NT2/D1 (cell line): ENCODE results near the gene FCN2.

Experiments
- SUZ12 ChIP-seq: IDR thresholded peaks from 2 replicates; pipeline ENCODE4 v1.6.1; 2011; ENCODE audit not compliant: insufficient read length, insufficient read depth; ENCODE audit errors: extremely low read depth
- ZNF274 ChIP-seq: IDR thresholded peaks from 2 replicates; pipeline ENCODE4 v1.6.1; 2011; ENCODE audit warnings: mild to moderate bottlenecking, low read depth, low read length

- TF ChIP-seq ZNF274: no peak
- no peak for TF ChIP-seq SUZ12
Measured at GRCh38 chr9:134919303-134919702, 38.7 kb downstream of the FCN2 start.
